ENCODE data around the gene FBL. TPM values are rescaled to one million over a fixed set of nuclear protein-coding genes. Genes with fewer than 3 reads are reported as not detected.

The FBL gene
- total and polyA plus RNA-seq, 3 experiments from 2014 or later: 182 to 682 (median 661) TPM

DNA sequence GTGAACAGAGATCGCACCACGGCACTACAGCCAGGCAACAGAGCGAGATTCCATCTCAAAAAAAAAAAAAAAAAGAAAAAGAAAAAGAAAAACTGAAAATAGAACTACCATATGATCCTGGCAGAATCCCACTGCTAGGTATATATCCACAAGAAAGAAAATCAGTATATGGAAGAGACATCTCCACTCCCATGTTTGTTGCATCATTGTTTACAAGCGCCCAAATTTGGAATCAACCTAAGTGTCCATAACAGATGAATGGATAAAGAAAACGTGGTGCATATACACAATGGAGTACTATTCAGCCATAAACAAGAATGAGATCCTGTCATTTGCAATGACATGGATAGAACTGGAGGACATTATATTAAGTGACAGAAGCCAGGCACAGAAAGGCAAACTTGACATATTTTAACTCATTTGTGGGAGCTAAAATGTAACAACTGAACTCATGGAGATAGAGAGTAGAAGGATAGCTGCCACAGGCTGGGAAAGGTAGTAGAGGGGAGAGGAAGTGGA is 38.3 kb downstream of the FBL start:
- H3K4me1 Mint-ChIP-seq: no peaks in the 10 kb centered on the region
- DNase-seq: no peak
- CTCF ChIA-PET: interaction anchor here (1.4 to 2.6 kb wide), 2 partner anchors 15 to 35 kb away, joined by 5 to 9 read pairs; no protein-coding TSS in a partner anchor
- H3K36me3 Mint-ChIP-seq: no peaks in the 10 kb centered on the region
- H3K27me3 Mint-ChIP-seq: peaks cover 9 to 17% of the 10 kb centered on the region in 2 donors
- Histone ChIP-seq H3K4me1 (ENCODE audit: insufficient read depth, low read length) (no peaks in the 10 kb centered on the region), H3K4me3 (ENCODE audit: low read length) (no peak overlapping the region), H3K9me3 (ENCODE audit: low read length) (no peaks in the 10 kb centered on the region), H3K27me3 (ENCODE audit: insufficient read depth, low read length, poor library complexity, severe bottlenecking) (peaks cover 6% of the 10 kb centered on the region), H3K27ac (ENCODE audit: low read depth, low read length) (no peak overlapping the region), H3K36me3 (ENCODE audit: insufficient read depth, low read length) (no peaks in the 10 kb centered on the region)
- H3K4me3 Mint-ChIP-seq: no peak overlapping the region
- no peaks in the 10 kb centered on the region for H3K9me3 Mint-ChIP-seq
- peak overlapping the region in 1 of 8 donors; percentile 25 for H3K27ac Mint-ChIP-seq
- POLR2A ChIA-PET: no interaction called here

DNA sequence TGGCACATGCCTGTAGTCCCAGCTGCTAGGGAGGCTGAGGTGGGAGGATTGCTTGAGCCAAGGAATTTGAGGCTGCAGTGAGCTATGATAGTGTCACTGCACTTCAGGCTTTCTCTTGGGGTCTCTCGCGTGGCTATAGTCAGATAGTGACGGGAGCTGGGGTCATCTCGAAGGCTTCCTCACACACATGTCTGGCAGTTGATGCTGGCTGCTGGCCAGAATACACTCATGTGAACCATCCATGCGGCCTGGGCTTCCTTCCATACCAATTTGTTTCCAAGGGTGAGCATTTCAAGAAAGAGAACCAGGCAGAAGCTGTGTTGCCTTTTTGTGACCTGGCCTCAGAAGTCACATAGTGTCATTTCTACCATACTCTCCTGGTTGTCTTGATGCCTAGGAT is 41.1 kb downstream of the FBL start:
- Mint-ChIP-seq H3K9me3 (no peaks in the 10 kb centered on the region), H3K27ac (no peak overlapping the region), H3K4me3 (no peak overlapping the region), H3K27me3 (peaks cover 15 to 28% of the 10 kb centered on the region in 2 donors), H3K4me1 (no peaks in the 10 kb centered on the region), H3K36me3 (no peaks in the 10 kb centered on the region)
- Histone ChIP-seq H3K4me1 (ENCODE audit: insufficient read depth, low read length) (no peaks in the 10 kb centered on the region), H3K9me3 (ENCODE audit: low read length) (no peaks in the 10 kb centered on the region), H3K27ac (ENCODE audit: low read depth, low read length) (no peak overlapping the region), H3K27me3 (ENCODE audit: insufficient read depth, low read length, poor library complexity, severe bottlenecking) (peaks cover 6% of the 10 kb centered on the region), H3K4me3 (ENCODE audit: low read length) (no peak overlapping the region), H3K36me3 (ENCODE audit: insufficient read depth, low read length) (no peaks in the 10 kb centered on the region)
- DNase-seq: no peak
- CTCF ChIA-PET: interaction anchor here (2.1 kb wide), 1 partner anchor 13 kb away, joined by 5 read pairs; no protein-coding TSS in a partner anchor
- POLR2A ChIA-PET: no interaction called here

DNA sequence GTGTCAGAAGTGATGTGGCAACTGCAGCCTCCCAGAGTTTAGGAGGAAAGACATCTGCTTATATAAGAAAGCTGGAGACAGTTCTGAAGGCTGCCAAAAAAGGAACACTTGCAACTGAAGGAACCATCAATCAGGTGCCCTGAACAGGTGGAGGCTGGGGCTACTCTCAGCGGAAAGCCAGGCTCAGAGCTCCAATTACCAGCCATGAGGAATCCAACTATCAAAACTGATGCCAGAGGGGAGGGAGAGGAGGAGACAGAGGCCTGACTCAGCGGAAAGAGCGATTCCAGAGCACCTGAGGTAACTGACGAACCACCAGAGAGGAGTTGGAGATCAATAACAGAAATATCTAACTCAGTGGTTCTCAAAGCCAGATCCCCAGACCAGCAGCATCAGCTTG is 43.2 kb downstream of the FBL start:
- Mint-ChIP-seq H3K9me3 (no peaks in the 10 kb centered on the region), H3K4me1 (no peaks in the 10 kb centered on the region), H3K27me3 (peaks cover 15 to 28% of the 10 kb centered on the region in 2 donors), H3K4me3 (no peak overlapping the region), H3K36me3 (no peaks in the 10 kb centered on the region), H3K27ac (no peak overlapping the region)
- no peak for DNase-seq
- ChIA-PET CTCF (interaction anchor here (1.5 kb wide), 1 partner anchor 10 kb away, joined by 5 read pairs; no protein-coding TSS in a partner anchor), POLR2A (no interaction called here)
- Histone ChIP-seq H3K9me3 (ENCODE audit: low read length) (no peaks in the 10 kb centered on the region), H3K4me3 (ENCODE audit: low read length) (no peak overlapping the region), H3K27me3 (ENCODE audit: insufficient read depth, low read length, poor library complexity, severe bottlenecking) (peaks cover 6% of the 10 kb centered on the region), H3K36me3 (ENCODE audit: insufficient read depth, low read length) (no peaks in the 10 kb centered on the region), H3K27ac (ENCODE audit: low read depth, low read length) (no peak overlapping the region), H3K4me1 (ENCODE audit: insufficient read depth, low read length) (no peaks in the 10 kb centered on the region)

DNA sequence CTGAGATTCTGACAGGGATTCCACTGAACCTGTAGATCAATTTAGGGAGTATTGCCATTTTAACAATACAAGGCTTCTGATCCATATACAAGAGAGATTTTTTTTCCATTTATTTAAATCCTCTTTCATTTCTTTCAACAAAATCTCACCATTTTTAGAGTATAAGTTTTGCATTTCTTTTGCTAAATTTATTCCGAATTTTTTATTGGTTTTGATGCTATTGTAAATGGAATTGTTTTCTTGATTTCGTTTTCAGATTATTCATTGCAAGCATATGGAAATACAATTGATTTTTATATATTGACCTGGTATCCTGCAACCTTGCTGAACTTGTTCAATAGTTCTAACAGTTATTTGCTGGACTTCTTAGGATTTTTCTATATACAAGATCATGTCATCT is 49.1 kb downstream of the FBL start:
- no peak overlapping the region for H3K27ac ChIP-seq (ENCODE audit: low read depth, low read length)
- Mint-ChIP-seq H3K4me3 (no peak overlapping the region), H3K36me3 (no peaks in the 10 kb centered on the region), H3K27me3 (peaks cover 2 to 5% of the 10 kb centered on the region in 2 donors), H3K4me1 (peaks cover 0 to 7% (median 3%) of the 10 kb centered on the region in 3 donors), H3K9me3 (no peaks in the 10 kb centered on the region), H3K27ac (no peak overlapping the region)
- no peaks in the 10 kb centered on the region for H3K36me3 ChIP-seq (ENCODE audit: insufficient read depth, low read length)
- no peaks in the 10 kb centered on the region for H3K4me1 ChIP-seq (ENCODE audit: insufficient read depth, low read length)
- no peak overlapping the region for H3K4me3 ChIP-seq (ENCODE audit: low read length)
- no peak for DNase-seq
- ChIA-PET CTCF (no interaction called here), POLR2A (no interaction called here)
- H3K27me3 ChIP-seq (ENCODE audit: insufficient read depth, low read length, poor library complexity, severe bottlenecking): no peaks in the 10 kb centered on the region
- no peaks in the 10 kb centered on the region for H3K9me3 ChIP-seq (ENCODE audit: low read length)

DNA sequence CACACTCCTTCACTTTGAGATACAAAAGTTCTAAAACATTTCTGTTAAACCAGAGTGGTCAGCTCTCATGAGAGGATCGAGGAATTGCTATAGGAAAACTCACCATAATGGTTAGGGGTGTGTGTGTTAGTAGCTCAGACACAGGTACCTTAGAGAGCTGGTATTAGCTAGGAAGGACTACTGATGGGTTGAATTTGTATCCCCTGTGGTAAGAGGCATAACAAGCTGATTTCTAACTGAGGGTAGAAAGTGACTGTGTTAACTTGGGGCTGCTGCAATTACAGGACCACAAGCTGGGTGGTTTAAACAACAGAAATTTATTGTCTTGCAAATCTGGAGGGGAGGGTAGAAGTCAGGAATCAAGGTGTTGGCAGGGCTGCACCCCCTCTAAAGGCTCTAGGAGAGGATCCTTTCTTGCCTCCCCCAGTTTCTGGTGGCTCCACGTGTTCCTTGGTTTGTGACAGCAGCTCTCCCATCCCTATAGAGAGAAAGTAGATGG is 50.1 kb downstream of the FBL start:
- ChIA-PET POLR2A (interaction anchor here (0.6 kb wide), 1 partner anchor 267 kb away, joined by 4 read pairs; no protein-coding TSS in a partner anchor), CTCF (interaction anchor here (0.8 to 3.3 kb wide), 3 partner anchors 9 to 174 kb away, joined by 3 to 12 read pairs (median 3); no protein-coding TSS in a partner anchor)
- no peaks in the 10 kb centered on the region for H3K9me3 Mint-ChIP-seq

GRCh38 chr19:39795001-39795400 is 51.2 kb downstream of the FBL start:
- Mint-ChIP-seq H3K36me3 (no peaks in the 10 kb centered on the region), H3K4me3 (peak overlapping the region in 1 of 7 donors; percentile 31), H3K4me1 (peaks cover 0 to 7% (median 3%) of the 10 kb centered on the region in 3 donors), H3K27me3 (peaks cover 0 to 3% of the 10 kb centered on the region in 2 donors), H3K9me3 (no peaks in the 10 kb centered on the region), H3K27ac (peak overlapping the region in 1 of 8 donors; percentile 32)
- POLR2A ChIA-PET: no interaction called here
- no peak for DNase-seq
- no peaks in the 10 kb centered on the region for H3K4me1 ChIP-seq (ENCODE audit: insufficient read depth, low read length)
- H3K36me3 ChIP-seq (ENCODE audit: insufficient read depth, low read length): no peaks in the 10 kb centered on the region
- CTCF ChIA-PET: interaction anchor here (1.6 to 3.3 kb wide), 3 partner anchors 49 to 176 kb away, joined by 3 to 12 read pairs (median 5); partner anchors contain the start of gene PSMC4
- H3K27me3 ChIP-seq (ENCODE audit: insufficient read depth, low read length, poor library complexity, severe bottlenecking): no peaks in the 10 kb centered on the region
- no peak overlapping the region for H3K27ac ChIP-seq (ENCODE audit: low read depth, low read length)
- H3K4me3 ChIP-seq (ENCODE audit: low read length): no peak overlapping the region
- H3K9me3 ChIP-seq (ENCODE audit: low read length): no peaks in the 10 kb centered on the region

More for the DNA sequence above, 50.1 kb downstream of the FBL start:
- Histone ChIP-seq H3K36me3 (ENCODE audit: insufficient read depth, low read length) (no peaks in the 10 kb centered on the region), H3K4me3 (ENCODE audit: low read length) (no peak overlapping the region), H3K9me3 (ENCODE audit: low read length) (no peaks in the 10 kb centered on the region), H3K27ac (ENCODE audit: low read depth, low read length) (no peak overlapping the region), H3K4me1 (ENCODE audit: insufficient read depth, low read length) (no peaks in the 10 kb centered on the region), H3K27me3 (ENCODE audit: insufficient read depth, low read length, poor library complexity, severe bottlenecking) (no peaks in the 10 kb centered on the region)
- H3K27ac Mint-ChIP-seq: no peak overlapping the region
- peaks cover 0 to 7% (median 3%) of the 10 kb centered on the region in 3 donors for H3K4me1 Mint-ChIP-seq
- H3K36me3 Mint-ChIP-seq: no peaks in the 10 kb centered on the region
- H3K4me3 Mint-ChIP-seq: no peak overlapping the region
- peaks cover 0 to 1% of the 10 kb centered on the region in 2 donors for H3K27me3 Mint-ChIP-seq
- no peak for DNase-seq

GRCh38 chr19:39792999-39793546 is 53.1 kb downstream of the FBL start:
- ChIA-PET CTCF (interaction anchor here (0.6 to 4.5 kb wide), 22 partner anchors 9 to 636 kb away, joined by 3 to 68 read pairs (median 4); partner anchors contain the start of genes DYRK1B, FBL, PSMC4 and ZNF546), POLR2A (interaction anchor here (0.8 to 1.2 kb wide), 2 partner anchors 51 to 53 kb away, joined by 3 to 4 read pairs; partner anchors contain the start of gene FBL)
- peaks cover 0 to 4% (median 2%) of the 10 kb centered on the region in 3 donors for H3K36me3 Mint-ChIP-seq
- peaks cover 5 to 11% (median 8%) of the 10 kb centered on the region in 5 donors for H3K9me3 Mint-ChIP-seq
- Histone ChIP-seq H3K9me3 (ENCODE audit: low read length) (peaks cover 2% of the 10 kb centered on the region), H3K27me3 (ENCODE audit: insufficient read depth, low read length, poor library complexity, severe bottlenecking) (no peaks in the 10 kb centered on the region), H3K4me3 (ENCODE audit: low read length) (peak overlapping the region; percentile 68), H3K4me1 (ENCODE audit: insufficient read depth, low read length) (no peaks in the 10 kb centered on the region), H3K36me3 (ENCODE audit: insufficient read depth, low read length) (no peaks in the 10 kb centered on the region), H3K27ac (ENCODE audit: low read depth, low read length) (no peak overlapping the region)
- peaks cover 0 to 7% (median 3%) of the 10 kb centered on the region in 3 donors for H3K4me1 Mint-ChIP-seq
- peaks cover 3 to 5% of the 10 kb centered on the region in 2 donors for H3K27me3 Mint-ChIP-seq
- peak overlapping the region; percentile 66 to 91 (median 81) for H3K4me3 Mint-ChIP-seq
- peak overlapping the region in 3 of 8 donors; percentile 6 to 64 (median 61) for H3K27ac Mint-ChIP-seq
- DNase-seq: peak; percentile 59 to 79 (median 63)

DNA sequence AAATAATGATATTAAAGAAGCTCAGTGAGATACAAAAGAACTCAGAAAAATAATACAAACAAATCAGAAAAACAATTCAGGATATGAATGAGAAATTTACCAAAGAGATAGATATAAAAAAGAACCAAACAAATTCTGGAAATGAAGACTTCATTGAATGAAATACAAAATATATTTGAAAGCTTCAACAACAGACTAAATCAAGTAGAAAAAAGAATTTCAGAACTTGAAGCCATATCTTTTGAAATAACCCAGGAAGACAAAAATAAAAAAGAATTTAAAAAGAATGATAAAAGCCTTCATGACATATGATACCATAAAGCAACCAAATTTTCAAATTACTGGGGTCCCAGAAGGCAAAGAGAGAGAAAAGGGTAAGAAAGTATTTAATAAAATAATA is 57.9 kb downstream of the FBL start:
- Mint-ChIP-seq H3K4me1 (peaks cover 0 to 4% (median 0%) of the 10 kb centered on the region in 3 donors), H3K36me3 (peaks cover 0 to 4% (median 3%) of the 10 kb centered on the region in 3 donors), H3K27me3 (peaks cover 18 to 34% of the 10 kb centered on the region in 2 donors), H3K27ac (peak overlapping the region in 1 of 8 donors; percentile 69), H3K9me3 (peaks cover 7 to 23% (median 18%) of the 10 kb centered on the region in 5 donors), H3K4me3 (no peak overlapping the region)
- no peaks in the 10 kb centered on the region for H3K4me1 ChIP-seq (ENCODE audit: insufficient read depth, low read length)
- H3K4me3 ChIP-seq (ENCODE audit: low read length): no peak overlapping the region
- CTCF ChIA-PET: no interaction called here
- no peaks in the 10 kb centered on the region for H3K36me3 ChIP-seq (ENCODE audit: insufficient read depth, low read length)
- peaks cover 12% of the 10 kb centered on the region for H3K9me3 ChIP-seq (ENCODE audit: low read length)
- H3K27ac ChIP-seq (ENCODE audit: low read depth, low read length): no peak overlapping the region
- peaks cover 4% of the 10 kb centered on the region for H3K27me3 ChIP-seq (ENCODE audit: insufficient read depth, low read length, poor library complexity, severe bottlenecking)
- no peak for DNase-seq
- POLR2A ChIA-PET: no interaction called here
